Vagina (tissue), 2 donors: ENCODE measurements around the gene LZTFL1. TPM values are rescaled to one million over a fixed set of nuclear protein-coding genes. Genes with fewer than 3 reads are reported as not detected.

Experiments used
- DNase-seq, 2 donors: peaks; one replicate each; pipeline ENCODE4 v3.0.0-alpha.2; 2017; ENCODE audit errors: extremely low spot score in 2 of 2
- H3K27ac ChIP-seq: fragments of 200-600 bp; sonication (generic); one replicate; pipeline ENCODE4 v1.5.1; 2019
- H3K27me3 ChIP-seq: fragments of 200-600 bp; sonication (generic); one replicate; pipeline ENCODE4 v1.5.1; 2019
- H3K36me3 ChIP-seq, 2 donors: fragments of 200-600 bp; sonication (generic); one replicate each; pipeline ENCODE4 v1.5.1; 2017 to 2019
- H3K4me1 ChIP-seq: fragments of 200-600 bp; sonication (generic); one replicate; pipeline ENCODE4 v1.5.1; 2019
- H3K4me3 ChIP-seq, 2 donors: fragments of 200-600 bp; sonication (generic); 1 replicate in 1 of 2; 2 replicates in 1 of 2; pipeline ENCODE4 v1.5.1; 2016 to 2019
- H3K9me3 ChIP-seq: fragments of 200-600 bp; sonication (generic); one replicate; pipeline ENCODE4 v1.5.1; 2019
- POLR2A ChIP-seq, 2 donors: fragments of 450-650 bp; IDR thresholded peaks; one replicate each; pipeline ENCODE4 v1.6.1; 2017; ENCODE audit warnings: antibody characterized with exemption in 2 of 2, mild to moderate bottlenecking in 2 of 2, moderate library complexity in 2 of 2
- POLR2AphosphoS5 ChIP-seq, 2 donors: sonication (generic); formaldehyde crosslinking; IDR thresholded peaks; one replicate each; pipeline ENCODE4 v1.9.0; 2017; ENCODE audit warnings: antibody characterized with exemption in 2 of 2, mild to moderate bottlenecking in 2 of 2, low read depth in 1 of 2; ENCODE audit not compliant: insufficient read depth in 1 of 2
- intact Hi-C: fragments of 100-400 bp; cut with DNase I; formaldehyde crosslinking; loops from one replicate; pipeline ENCODE4 v1.15.1; 2023
- total RNA-seq: library from RNA; depleted of rRNA; stranded (reverse); fragments of >200 nt; gene quantifications from one replicate; pipeline ENCODE4 v1.2.3, GENCODE V29; 2016
- TF ChIP-seq, protein P1 (sequence below), 3 experiments: fragments of 450-650 bp in 2 of 3; fragments of 200-600 bp in 1 of 3; sonication (generic) in 1 of 3; IDR thresholded peaks; one replicate each; pipeline ENCODE4 v1.5.1; 2017 to 2019; ENCODE audit warnings: antibody characterized with exemption in 3 of 3, mild to moderate bottlenecking in 2 of 3, moderate library complexity in 2 of 3

The LZTFL1 gene
- total RNA-seq, 1 donor from 2014 or later: 9.1 TPM

DNA sequence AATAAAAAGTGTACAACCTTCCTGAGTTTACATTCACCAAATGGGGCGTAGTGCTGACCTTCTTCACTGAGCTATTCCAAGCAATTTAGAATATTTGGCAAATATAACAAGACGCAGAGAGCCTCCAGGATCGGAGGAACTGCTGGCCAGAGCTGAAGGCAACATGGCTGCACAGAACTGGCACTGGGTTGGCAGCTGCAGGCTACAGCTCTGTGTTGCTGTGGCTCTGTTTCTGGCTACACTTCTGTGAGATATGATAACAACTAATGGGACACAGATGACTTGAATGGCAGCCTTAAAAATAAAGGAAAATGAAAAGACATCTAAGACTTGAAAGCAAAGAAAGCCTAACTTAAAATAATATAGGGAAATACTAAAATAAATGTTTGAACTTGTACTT is 34.8 kb downstream of the LZTFL1 start:
- peak; percentile 10 to 22 for DNase-seq
- H3K36me3 ChIP-seq: no peaks in the 10 kb centered on the region
- no peaks in the 10 kb centered on the region for H3K27me3 ChIP-seq
- H3K9me3 ChIP-seq: no peaks in the 10 kb centered on the region
- peaks cover 3% of the 10 kb centered on the region for H3K4me1 ChIP-seq
- intact Hi-C loops: no loop called here
- no peak overlapping the region for H3K27ac ChIP-seq
- TF ChIP-seq POLR2AphosphoS5 (IDR thresholded peaks at IDR 0.05; ENCODE audit: insufficient read depth in 1 of 2, low read depth in 1 of 2): no peak
- TF ChIP-seq POLR2A (IDR thresholded peaks at IDR 0.05): no peak
- TF ChIP-seq, protein P1, sequence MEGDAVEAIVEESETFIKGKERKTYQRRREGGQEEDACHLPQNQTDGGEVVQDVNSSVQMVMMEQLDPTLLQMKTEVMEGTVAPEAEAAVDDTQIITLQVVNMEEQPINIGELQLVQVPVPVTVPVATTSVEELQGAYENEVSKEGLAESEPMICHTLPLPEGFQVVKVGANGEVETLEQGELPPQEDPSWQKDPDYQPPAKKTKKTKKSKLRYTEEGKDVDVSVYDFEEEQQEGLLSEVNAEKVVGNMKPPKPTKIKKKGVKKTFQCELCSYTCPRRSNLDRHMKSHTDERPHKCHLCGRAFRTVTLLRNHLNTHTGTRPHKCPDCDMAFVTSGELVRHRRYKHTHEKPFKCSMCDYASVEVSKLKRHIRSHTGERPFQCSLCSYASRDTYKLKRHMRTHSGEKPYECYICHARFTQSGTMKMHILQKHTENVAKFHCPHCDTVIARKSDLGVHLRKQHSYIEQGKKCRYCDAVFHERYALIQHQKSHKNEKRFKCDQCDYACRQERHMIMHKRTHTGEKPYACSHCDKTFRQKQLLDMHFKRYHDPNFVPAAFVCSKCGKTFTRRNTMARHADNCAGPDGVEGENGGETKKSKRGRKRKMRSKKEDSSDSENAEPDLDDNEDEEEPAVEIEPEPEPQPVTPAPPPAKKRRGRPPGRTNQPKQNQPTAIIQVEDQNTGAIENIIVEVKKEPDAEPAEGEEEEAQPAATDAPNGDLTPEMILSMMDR (IDR thresholded peaks at IDR 0.05): no peak
- no peak overlapping the region for H3K4me3 ChIP-seq

DNA sequence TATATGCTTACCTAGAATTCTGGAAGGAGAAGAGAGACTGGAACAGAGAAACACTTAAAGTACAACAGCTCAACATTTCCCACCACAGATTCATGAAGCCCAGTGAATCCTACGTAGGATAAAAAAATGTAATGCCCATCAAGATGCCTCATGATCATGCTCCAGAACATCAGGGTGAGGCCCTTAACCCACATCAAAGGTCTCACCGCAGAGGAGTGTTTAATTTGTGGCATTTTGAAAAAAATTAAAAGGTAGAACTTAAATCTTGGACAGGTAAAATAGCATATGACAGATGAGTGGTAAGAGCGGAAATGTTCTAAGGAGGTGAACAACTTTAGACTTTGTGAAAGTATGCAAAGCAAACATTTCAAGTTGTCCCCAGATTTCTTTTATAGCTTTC is 35.8 kb downstream of the LZTFL1 start:
- H3K9me3 ChIP-seq: no peaks in the 10 kb centered on the region
- H3K4me3 ChIP-seq: no peak overlapping the region
- no peaks in the 10 kb centered on the region for H3K36me3 ChIP-seq
- TF ChIP-seq POLR2AphosphoS5 (IDR thresholded peaks at IDR 0.05; ENCODE audit: insufficient read depth in 1 of 2, low read depth in 1 of 2) (no peak), POLR2A (IDR thresholded peaks at IDR 0.05) (no peak)
- TF ChIP-seq, protein P1 (IDR thresholded peaks at IDR 0.05): no peak
- intact Hi-C loops: no loop called here
- H3K27ac ChIP-seq: no peak overlapping the region
- H3K4me1 ChIP-seq: peaks cover 3% of the 10 kb centered on the region
- DNase-seq: peak in 1 of 2 donors; percentile 6
- no peaks in the 10 kb centered on the region for H3K27me3 ChIP-seq

DNA sequence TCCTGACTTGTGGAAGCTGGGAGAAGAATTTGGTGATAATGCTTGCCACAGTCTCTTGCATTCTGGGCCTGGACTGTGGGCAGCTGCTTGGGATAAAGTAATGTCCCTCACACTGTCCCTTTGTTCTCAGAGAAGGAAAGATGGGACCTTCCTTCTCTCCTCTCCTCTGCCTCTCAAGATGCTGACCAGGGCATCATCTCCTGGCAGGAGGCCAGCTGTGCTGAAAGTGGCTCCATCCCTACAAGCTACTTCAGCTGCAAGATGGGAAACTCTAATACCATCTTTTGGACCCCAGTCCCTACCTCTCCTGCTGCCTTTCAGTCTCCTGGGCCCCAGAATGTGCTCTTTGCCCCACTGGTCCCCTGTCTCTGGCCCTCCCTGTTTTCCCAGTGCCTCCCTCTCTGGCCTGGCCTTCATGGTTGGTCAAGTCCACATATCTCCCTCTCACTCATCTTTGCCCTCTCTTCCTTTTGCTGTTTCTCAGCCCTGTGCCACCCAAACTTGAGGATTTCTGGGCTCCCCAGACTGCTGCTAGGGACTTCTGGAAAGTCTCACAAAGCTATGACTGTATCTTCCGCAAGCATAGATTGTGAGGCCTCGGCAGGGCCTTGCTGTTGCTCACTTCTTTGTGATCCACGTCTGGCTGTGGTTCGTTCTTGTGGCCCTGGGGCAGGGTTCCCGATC is 38.5 kb downstream of the LZTFL1 start:
- Histone ChIP-seq H3K27ac (no peak overlapping the region), H3K4me3 (no peak overlapping the region), H3K36me3 (no peaks in the 10 kb centered on the region), H3K4me1 (peaks cover 3% of the 10 kb centered on the region), H3K9me3 (no peaks in the 10 kb centered on the region), H3K27me3 (no peaks in the 10 kb centered on the region)
- peak; percentile 71 to 72 for DNase-seq
- intact Hi-C loops: no loop called here
- TF ChIP-seq POLR2AphosphoS5 (IDR thresholded peaks at IDR 0.05; ENCODE audit: insufficient read depth in 1 of 2, low read depth in 1 of 2) (no peak), POLR2A (IDR thresholded peaks at IDR 0.05) (no peak)
- TF ChIP-seq, protein P1 (IDR thresholded peaks at IDR 0.05): no peak

DNA sequence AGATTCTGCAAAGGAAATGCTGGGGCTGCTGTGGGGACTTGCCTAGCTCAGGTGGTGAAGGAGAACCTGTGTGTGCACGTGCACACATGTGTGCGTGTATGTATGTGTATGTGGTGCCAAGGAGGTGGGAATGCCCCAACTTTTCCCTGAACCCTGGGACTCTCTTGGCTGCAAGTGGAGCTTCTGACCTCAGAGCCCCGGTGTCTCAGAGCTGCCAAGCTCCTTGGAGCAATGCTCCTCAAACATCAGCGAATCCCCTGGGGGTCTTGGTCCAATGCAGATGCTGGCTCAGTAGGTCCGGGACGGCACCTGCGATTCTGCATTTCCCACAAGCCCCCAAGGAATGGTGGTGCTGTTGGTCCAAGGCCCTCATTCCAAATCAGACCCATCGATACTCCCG is 39.8 kb downstream of the LZTFL1 start:
- Histone ChIP-seq H3K36me3 (no peaks in the 10 kb centered on the region), H3K4me3 (no peak overlapping the region), H3K27ac (no peak overlapping the region), H3K4me1 (no peaks in the 10 kb centered on the region), H3K9me3 (no peaks in the 10 kb centered on the region), H3K27me3 (no peaks in the 10 kb centered on the region)
- intact Hi-C loops: no loop called here
- TF ChIP-seq POLR2AphosphoS5 (IDR thresholded peaks at IDR 0.05; ENCODE audit: insufficient read depth in 1 of 2, low read depth in 1 of 2) (no peak), POLR2A (IDR thresholded peaks at IDR 0.05) (no peak)
- TF ChIP-seq, protein P1 (IDR thresholded peaks at IDR 0.05): no peak
- peak; percentile 65 to 79 for DNase-seq

DNA sequence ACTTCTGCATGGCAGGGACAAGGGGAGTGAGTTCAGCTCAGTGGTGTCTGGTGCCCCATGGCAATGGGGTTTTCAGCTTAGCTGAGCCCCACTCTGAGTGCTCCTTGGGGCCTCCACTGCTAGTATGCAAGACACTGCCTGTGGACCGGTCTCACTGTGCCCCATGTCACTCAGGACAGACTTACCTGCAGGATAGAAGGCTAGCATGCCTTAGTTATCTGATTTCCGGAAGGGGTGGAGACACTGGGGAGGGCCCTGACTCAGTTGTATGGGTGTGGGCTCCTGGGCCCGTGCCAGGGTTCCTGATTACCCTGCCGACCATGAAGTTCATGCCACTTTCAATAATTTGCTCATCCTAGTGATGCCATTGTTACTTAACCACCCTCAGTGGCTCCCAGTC is 41.3 kb downstream of the LZTFL1 start:
- DNase-seq: peak; percentile 67 to 84
- H3K36me3 ChIP-seq: no peaks in the 10 kb centered on the region
- H3K27me3 ChIP-seq: no peaks in the 10 kb centered on the region
- H3K27ac ChIP-seq: no peak overlapping the region
- H3K9me3 ChIP-seq: no peaks in the 10 kb centered on the region
- H3K4me1 ChIP-seq: peaks cover 11% of the 10 kb centered on the region
- intact Hi-C loops: no loop called here
- TF ChIP-seq POLR2AphosphoS5 (IDR thresholded peaks at IDR 0.05; ENCODE audit: insufficient read depth in 1 of 2, low read depth in 1 of 2) (no peak), POLR2A (IDR thresholded peaks at IDR 0.05) (no peak)
- TF ChIP-seq, protein P1 (IDR thresholded peaks at IDR 0.05): no peak
- H3K4me3 ChIP-seq: no peak overlapping the region
